PFSK-1 (cell line): ENCODE data around the gene CPSF4L.

Experiments used
- FOXP2 ChIP-seq: optimal IDR thresholded peaks from 2 replicates; pipeline ENCODE3; 2011; ENCODE audit warnings: borderline replicate concordance, control low read depth, inconsistent platforms; ENCODE audit not compliant: insufficient read depth; ENCODE audit errors: extremely low read length, extremely low read depth
- POLR2AphosphoS5 ChIP-seq: IDR thresholded peaks from 2 replicates; pipeline ENCODE4 v1.6.1; 2012; ENCODE audit warnings: low read depth, mild to moderate bottlenecking, control low read depth, low read length, moderate library complexity
- SIN3A ChIP-seq: IDR thresholded peaks from 2 replicates; pipeline ENCODE4 v1.6.1; 2012; ENCODE audit warnings: mild to moderate bottlenecking, low read length, moderate library complexity, borderline replicate concordance; ENCODE audit not compliant: insufficient read depth
- TAF1 ChIP-seq: IDR thresholded peaks from 2 replicates; pipeline ENCODE4 v1.6.1; 2012; ENCODE audit warnings: low read length, control low read depth, borderline replicate concordance; ENCODE audit not compliant: insufficient read depth
- TF ChIP-seq, protein P1 (sequence below), 2 experiments: IDR thresholded peaks; 2 replicates each; pipeline versions ENCODE4 v1.6.1 to v1.8.0; 2011 to 2012; ENCODE audit warnings: low read depth in 2 of 2, low read length in 2 of 2, control low read depth in 1 of 2, inconsistent platforms in 1 of 2, mild to moderate bottlenecking in 1 of 2, moderate library complexity in 1 of 2; ENCODE audit not compliant: insufficient read depth in 1 of 2

The CPSF4L gene

DNA sequence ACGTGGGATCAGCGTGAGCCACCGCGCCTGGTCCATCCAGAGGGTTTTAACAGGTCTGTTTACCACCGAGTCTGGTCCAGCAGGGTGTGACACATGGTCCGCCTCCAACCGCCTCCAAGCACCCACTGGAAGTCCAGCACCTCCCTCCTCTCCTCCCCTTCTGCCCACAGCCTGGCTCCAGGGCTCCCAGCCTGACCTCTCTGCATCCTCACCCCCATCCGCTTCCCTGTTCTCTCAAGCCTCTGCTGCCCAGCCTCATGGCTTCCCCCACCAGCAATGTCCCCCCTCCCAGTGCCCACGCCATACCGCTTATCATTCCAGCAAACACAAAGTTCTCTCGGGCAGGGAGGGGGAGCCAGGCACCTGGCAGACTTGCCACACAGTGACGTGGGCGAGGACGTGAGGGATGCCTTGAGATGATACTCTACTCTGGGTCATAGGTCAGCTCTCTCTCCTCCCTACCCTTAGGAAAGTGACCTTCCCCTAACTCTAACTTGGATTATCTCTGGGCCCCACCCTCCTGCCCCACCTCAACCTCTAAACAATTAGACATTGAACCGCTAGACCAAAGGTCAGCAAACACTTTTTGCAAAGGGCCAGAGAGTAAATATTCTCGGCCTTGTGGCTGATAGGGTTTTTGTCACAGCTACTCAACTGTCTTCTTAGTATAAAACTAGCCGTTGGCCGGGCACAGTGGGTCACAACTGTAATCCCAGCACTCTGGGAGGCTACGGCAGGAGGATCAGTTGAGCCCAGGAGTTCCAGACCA lies 27.0 kb upstream of the CPSF4L start:
- TF ChIP-seq POLR2AphosphoS5 (no peak), FOXP2 (no peak), SIN3A (no peak), TAF1 (no peak)

DNA sequence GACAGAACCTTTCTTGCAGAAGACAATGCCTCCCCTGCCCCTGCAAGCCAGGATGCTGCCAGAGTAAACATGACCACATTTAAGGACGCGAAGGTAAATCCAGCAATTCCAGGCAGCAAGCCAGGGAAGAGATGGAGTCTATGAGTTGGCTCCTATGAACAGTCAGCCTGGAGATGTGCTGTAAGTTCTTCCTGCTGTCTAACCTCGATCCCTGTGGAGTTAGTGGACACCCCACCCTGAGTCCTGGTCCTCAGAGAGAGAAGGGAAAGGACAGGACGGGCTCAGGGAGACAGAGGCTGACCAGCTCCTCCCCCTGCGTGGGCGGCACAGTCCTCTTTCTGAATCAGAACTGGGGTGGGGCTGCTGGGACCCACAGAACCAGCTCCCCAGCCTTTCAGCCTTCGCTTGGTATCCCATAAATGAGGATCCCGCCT lies 25.2 kb upstream of the CPSF4L start:
- TF ChIP-seq FOXP2 (no peak), SIN3A (no peak), POLR2AphosphoS5 (no peak), TAF1 (no peak)
- TF ChIP-seq, protein P1, sequence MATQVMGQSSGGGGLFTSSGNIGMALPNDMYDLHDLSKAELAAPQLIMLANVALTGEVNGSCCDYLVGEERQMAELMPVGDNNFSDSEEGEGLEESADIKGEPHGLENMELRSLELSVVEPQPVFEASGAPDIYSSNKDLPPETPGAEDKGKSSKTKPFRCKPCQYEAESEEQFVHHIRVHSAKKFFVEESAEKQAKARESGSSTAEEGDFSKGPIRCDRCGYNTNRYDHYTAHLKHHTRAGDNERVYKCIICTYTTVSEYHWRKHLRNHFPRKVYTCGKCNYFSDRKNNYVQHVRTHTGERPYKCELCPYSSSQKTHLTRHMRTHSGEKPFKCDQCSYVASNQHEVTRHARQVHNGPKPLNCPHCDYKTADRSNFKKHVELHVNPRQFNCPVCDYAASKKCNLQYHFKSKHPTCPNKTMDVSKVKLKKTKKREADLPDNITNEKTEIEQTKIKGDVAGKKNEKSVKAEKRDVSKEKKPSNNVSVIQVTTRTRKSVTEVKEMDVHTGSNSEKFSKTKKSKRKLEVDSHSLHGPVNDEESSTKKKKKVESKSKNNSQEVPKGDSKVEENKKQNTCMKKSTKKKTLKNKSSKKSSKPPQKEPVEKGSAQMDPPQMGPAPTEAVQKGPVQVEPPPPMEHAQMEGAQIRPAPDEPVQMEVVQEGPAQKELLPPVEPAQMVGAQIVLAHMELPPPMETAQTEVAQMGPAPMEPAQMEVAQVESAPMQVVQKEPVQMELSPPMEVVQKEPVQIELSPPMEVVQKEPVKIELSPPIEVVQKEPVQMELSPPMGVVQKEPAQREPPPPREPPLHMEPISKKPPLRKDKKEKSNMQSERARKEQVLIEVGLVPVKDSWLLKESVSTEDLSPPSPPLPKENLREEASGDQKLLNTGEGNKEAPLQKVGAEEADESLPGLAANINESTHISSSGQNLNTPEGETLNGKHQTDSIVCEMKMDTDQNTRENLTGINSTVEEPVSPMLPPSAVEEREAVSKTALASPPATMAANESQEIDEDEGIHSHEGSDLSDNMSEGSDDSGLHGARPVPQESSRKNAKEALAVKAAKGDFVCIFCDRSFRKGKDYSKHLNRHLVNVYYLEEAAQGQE (IDR thresholded peaks at IDR 0.05; ENCODE audit: insufficient read depth in 1 of 2, low read depth in 2 of 2, low read length in 2 of 2) = no peak

DNA sequence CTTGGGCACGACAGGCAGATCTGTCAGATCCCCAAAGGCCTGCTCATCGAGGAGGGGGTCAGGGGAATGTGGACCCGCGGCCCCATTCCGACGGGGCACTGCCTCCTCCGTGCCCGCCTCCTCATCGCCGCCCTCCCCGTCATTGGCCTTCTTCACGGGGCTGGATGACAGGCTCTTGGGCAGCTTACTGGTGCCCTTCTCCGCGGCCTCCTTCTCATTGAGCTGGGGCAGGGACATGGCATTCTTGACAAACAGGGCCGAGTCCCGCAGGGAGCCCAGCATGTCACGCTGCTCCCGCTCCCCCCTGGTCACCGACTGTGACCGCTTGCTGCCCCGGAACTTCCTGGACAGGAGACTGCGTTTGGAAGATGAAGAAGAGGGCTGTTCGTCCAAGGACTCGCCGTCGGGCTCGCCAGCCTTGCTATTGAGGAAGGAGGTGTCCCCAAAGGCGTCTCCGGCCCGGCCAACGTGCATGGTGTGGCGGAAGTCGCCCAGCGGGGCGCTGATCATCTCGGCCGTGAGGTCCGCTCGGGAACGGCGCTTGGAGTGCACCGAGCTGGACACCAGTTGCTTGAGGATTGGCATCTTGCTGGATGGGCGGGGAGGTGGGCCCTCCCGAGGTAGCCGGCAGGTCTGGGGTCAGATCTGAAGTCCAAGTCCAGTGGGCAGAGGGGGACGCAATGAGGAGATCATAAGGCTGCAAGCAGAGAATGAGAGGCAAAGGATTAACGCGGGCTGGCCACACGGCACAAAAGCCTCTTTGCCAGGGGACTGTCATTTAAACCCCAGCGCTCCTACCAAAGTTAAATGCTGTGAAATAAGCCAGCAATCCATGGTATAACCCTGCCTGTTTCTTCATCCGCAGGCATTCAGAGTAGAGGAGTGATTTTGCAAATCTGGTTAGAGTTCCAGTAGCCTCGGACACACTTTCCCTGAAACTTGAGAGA lies 24.5 kb upstream of the CPSF4L start:
- no peak for TF ChIP-seq POLR2AphosphoS5
- TF ChIP-seq SIN3A = no peak
- TF ChIP-seq, protein P1 (IDR thresholded peaks at IDR 0.05; ENCODE audit: insufficient read depth in 1 of 2, low read depth in 2 of 2, low read length in 2 of 2) = no peak
- TF ChIP-seq TAF1 = no peak
- no peak for TF ChIP-seq FOXP2

DNA sequence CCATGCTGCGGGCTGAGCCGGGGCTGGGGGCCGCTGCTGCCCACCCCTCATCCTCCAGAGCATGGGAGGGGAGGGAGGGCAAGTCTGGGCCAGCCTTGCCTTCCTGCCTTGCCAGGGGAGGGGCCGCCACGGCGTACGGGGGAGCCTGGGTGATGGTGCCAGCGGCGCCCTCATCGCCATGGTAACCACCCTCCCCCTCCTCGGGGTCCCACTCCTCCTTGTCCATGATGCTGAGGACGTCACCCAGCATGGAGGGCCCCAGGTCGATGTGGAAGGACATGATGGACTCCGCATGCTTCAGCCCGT lies 23.9 kb upstream of the CPSF4L start:
- TF ChIP-seq POLR2AphosphoS5 (no peak), SIN3A (no peak)

DNA sequence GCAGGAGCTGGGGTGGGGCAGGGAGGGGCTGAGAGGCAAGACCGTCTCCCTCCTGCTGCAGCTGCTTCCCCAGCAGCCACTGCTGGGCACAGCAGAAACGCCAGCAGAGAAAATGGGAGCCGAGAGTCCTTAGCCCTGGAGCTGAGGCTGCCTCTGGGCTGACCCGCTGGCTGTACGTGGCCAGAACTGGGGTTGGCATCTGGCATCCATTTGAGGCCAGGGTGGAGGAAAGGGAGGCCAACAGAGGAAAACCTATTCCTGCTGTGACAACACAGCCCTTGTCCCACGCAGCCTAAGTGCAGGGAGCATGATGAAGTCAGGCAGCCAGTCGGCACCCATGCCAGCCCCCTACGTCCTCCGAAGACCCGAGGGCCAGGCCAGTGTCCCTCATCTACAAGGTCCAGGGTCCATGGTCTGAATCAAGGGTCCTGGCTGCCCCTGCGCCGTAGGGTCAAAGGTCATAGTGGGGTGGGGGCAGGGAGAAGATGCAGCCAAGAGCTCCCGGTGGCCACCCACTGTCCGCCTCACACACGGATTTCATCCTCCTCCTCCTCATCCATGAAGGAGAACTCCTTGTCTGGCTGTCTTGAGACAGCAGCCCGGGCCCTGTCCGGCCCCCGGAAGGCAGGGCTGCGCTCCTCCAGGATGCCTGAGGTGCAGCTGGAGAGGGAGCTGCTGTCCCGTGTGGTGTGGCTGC lies 23.4 kb upstream of the CPSF4L start:
- no peak for TF ChIP-seq TAF1
- no peak for TF ChIP-seq FOXP2
- TF ChIP-seq POLR2AphosphoS5 = no peak
- TF ChIP-seq, protein P1 (IDR thresholded peaks at IDR 0.05; ENCODE audit: insufficient read depth in 1 of 2, low read depth in 2 of 2, low read length in 2 of 2) = no peak
- no peak for TF ChIP-seq SIN3A
